HL-60 (cell line): ENCODE measurements around the gene DDX5.

Source experiments
- DNase-seq, 2 experiments: peaks; one replicate each; pipeline ENCODE4 v3.0.0-alpha.2; 2010 to 2020; ENCODE audit warnings: low read depth in 1 of 2, low spot score in 1 of 2
- H3K27ac ChIP-seq: fragments of 250-450 bp; sonication (Bioruptor Pico); replicated peaks from 2 replicates; pipeline ENCODE4 v1.5.1; 2020; ENCODE audit warnings: mild to moderate bottlenecking, moderate library complexity
- H3K27me3 ChIP-seq: fragments of 250-450 bp; sonication (Bioruptor Pico); 2 replicates; pipeline ENCODE4 v1.5.1; 2021; ENCODE audit warnings: mild to moderate bottlenecking, moderate library complexity; ENCODE audit not compliant: insufficient read depth, poor library complexity, severe bottlenecking
- H3K4me3 ChIP-seq: replicated peaks from 2 replicates; pipeline ENCODE4 v1.5.1; 2011; ENCODE audit warnings: mild to moderate bottlenecking, control low read depth, low read length; ENCODE audit not compliant: insufficient read depth
- CTCF ChIP-seq: IDR thresholded peaks from one replicate; pipeline ENCODE4 v1.5.1; 2011; ENCODE audit warnings: low read length, control low read depth, inconsistent platforms; ENCODE audit not compliant: insufficient read depth
- GABPA ChIP-seq: IDR thresholded peaks from 2 replicates; pipeline ENCODE4 v1.6.1; 2012; ENCODE audit warnings: low read depth
- POLR2AphosphoS5 ChIP-seq: IDR thresholded peaks from 2 replicates; pipeline ENCODE4 v1.6.1; 2012; ENCODE audit warnings: low read depth
- REST ChIP-seq: IDR thresholded peaks from 2 replicates; pipeline ENCODE4 v1.6.1; 2012; ENCODE audit warnings: low read depth; ENCODE audit not compliant: insufficient replicate concordance
- SPI1 ChIP-seq: IDR thresholded peaks from 2 replicates; pipeline ENCODE4 v1.6.1; 2012; ENCODE audit warnings: low read depth, mild to moderate bottlenecking, borderline replicate concordance

Gene DDX5

GRCh38 chr17:64534187-64534586 is 28.1 kb upstream of the DDX5 start:
- H3K27ac ChIP-seq = no peak overlapping the region
- H3K27me3 ChIP-seq = no peaks in the 10 kb centered on the region
- peak in 1 of 2 experiments; percentile 14 for DNase-seq

GRCh38 chr17:64533784-64534183 is 27.7 kb upstream of the DDX5 start:
- DNase-seq = no peak
- TF ChIP-seq POLR2AphosphoS5 = no peak
- no peak for TF ChIP-seq GABPA
- no peak for TF ChIP-seq SPI1
- no peak for TF ChIP-seq REST
- TF ChIP-seq CTCF = no peak

More at GRCh38 chr17:64534187-64534586, 28.1 kb upstream of the DDX5 start:
- TF ChIP-seq SPI1 = no peak
- TF ChIP-seq GABPA = no peak
- peak; percentile 6 for TF ChIP-seq CTCF
- no peak overlapping the region for H3K4me3 ChIP-seq

GRCh38 chr17:64532409-64532808 is 26.3 kb upstream of the DDX5 start:
- H3K27me3 ChIP-seq = no peaks in the 10 kb centered on the region
- H3K4me3 ChIP-seq = no peak overlapping the region
- TF ChIP-seq GABPA (no peak), REST (no peak), CTCF (no peak), SPI1 (no peak), POLR2AphosphoS5 (no peak)
- no peak overlapping the region for H3K27ac ChIP-seq
- DNase-seq = no peak

More at GRCh38 chr17:64533784-64534183, 27.7 kb upstream of the DDX5 start:
- Histone ChIP-seq H3K27ac (no peak overlapping the region), H3K27me3 (no peaks in the 10 kb centered on the region), H3K4me3 (no peak overlapping the region)

GRCh38 chr17:64531955-64532371 is 25.9 kb upstream of the DDX5 start:
- Histone ChIP-seq H3K27ac (no peak overlapping the region), H3K27me3 (no peaks in the 10 kb centered on the region), H3K4me3 (no peak overlapping the region)
- no peak for DNase-seq
- TF ChIP-seq GABPA (no peak), SPI1 (no peak), REST (no peak), POLR2AphosphoS5 (no peak), CTCF (no peak)
